ENCODE data around the gene HSP90AA1.

- TF ChIP-seq CTCF (IDR thresholded peaks at IDR 0.05) (no peak), POLR2A (IDR thresholded peaks at IDR 0.05) (no peak)
Measured at GRCh38 chr14:102092806-102093205, 6.0 kb upstream of the HSP90AA1 start.

Measured in heart left ventricle (tissue), 13 donors.